ENCODE data around the gene ASXL3.

ASXL3 gene

DNA sequence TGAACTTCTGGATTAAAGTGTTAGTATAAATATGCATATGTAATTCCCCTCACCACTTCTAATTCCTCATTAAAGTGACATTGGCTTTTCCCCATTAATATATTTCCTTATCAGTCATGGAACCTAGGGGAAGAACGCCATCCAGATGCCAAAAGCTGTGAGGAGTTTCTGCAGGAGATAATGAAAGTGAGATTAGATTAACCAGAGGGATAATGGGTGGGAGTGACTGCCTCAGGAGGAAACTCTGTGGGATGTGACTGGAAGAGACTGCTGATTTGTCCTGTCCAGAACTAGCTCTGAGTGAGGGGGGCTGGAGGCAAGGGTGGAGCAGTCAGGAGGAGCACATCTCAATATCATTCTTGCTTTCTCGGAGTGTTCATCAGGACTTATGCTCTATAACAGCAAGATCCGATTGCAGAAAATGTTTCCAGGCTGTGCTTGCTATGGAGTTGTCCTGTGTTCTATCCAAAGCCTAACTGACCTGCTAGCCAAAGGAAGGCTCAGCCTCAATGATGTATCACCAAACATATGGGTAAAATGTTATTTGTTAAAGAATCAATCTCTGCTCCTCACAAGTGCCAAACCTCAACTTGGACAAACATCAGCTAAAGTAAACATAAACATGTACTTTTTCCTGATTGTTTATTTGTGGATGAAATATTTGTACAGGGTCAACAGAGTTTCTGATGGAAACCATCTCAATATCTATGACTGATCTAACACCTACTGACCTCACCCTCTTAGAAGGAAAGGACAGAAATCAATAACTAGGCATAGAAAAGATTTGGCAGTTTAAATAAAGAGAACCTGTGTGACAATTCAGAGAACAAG is 118.5 kb downstream of the ASXL3 start:
- H3K27me3 ChIP-seq (ENCODE audit: control insufficient read depth, insufficient read depth, low read length), result no peaks in the 10 kb centered on the region
- H3K9ac ChIP-seq (ENCODE audit: low read depth, low read length), result no peak overlapping the region
- H3K4me1 ChIP-seq (ENCODE audit: control insufficient read depth, insufficient read depth, low read length), result no peaks in the 10 kb centered on the region
- H3K4me3 ChIP-seq (ENCODE audit: low read depth, low read length), result no peak overlapping the region
- H3K36me3 ChIP-seq (ENCODE audit: control insufficient read depth, insufficient read depth, low read length), result no peaks in the 10 kb centered on the region
- no peaks in the 10 kb centered on the region for H3K9me3 ChIP-seq (ENCODE audit: control insufficient read depth, insufficient read depth, low read length)
- no peak overlapping the region for H3K27ac ChIP-seq (ENCODE audit: low read depth, low read length)

- H3K36me3 ChIP-seq (ENCODE audit: control insufficient read depth, insufficient read depth, low read length), result no peaks in the 10 kb centered on the region
- H3K27me3 ChIP-seq (ENCODE audit: control insufficient read depth, insufficient read depth, low read length), result no peaks in the 10 kb centered on the region
- H3K27ac ChIP-seq (ENCODE audit: low read depth, low read length), result no peak overlapping the region
- H3K4me3 ChIP-seq (ENCODE audit: low read depth, low read length), result no peak overlapping the region
- no peaks in the 10 kb centered on the region for H3K4me1 ChIP-seq (ENCODE audit: control insufficient read depth, insufficient read depth, low read length)
- H3K9me3 ChIP-seq (ENCODE audit: control insufficient read depth, insufficient read depth, low read length), result no peaks in the 10 kb centered on the region
- no peak overlapping the region for H3K9ac ChIP-seq (ENCODE audit: low read depth, low read length)
Observed at GRCh38 chr18:33697498-33697897, 119.5 kb downstream of the ASXL3 start.

GRCh38 chr18:33699372-33699771 is 121.4 kb downstream of the ASXL3 start:
- Histone ChIP-seq H3K9ac (ENCODE audit: low read depth, low read length) (no peak overlapping the region), H3K9me3 (ENCODE audit: control insufficient read depth, insufficient read depth, low read length) (no peaks in the 10 kb centered on the region)

GRCh38 chr18:33700513-33700976 is 122.5 kb downstream of the ASXL3 start:
- Histone ChIP-seq H3K27ac (ENCODE audit: low read depth, low read length) (no peak overlapping the region), H3K4me3 (ENCODE audit: low read depth, low read length) (no peak overlapping the region), H3K4me1 (ENCODE audit: control insufficient read depth, insufficient read depth, low read length) (no peaks in the 10 kb centered on the region), H3K27me3 (ENCODE audit: control insufficient read depth, insufficient read depth, low read length) (no peaks in the 10 kb centered on the region), H3K9me3 (ENCODE audit: control insufficient read depth, insufficient read depth, low read length) (no peaks in the 10 kb centered on the region), H3K36me3 (ENCODE audit: control insufficient read depth, insufficient read depth, low read length) (no peaks in the 10 kb centered on the region), H3K9ac (ENCODE audit: low read depth, low read length) (no peak overlapping the region)

More at GRCh38 chr18:33699372-33699771, 121.4 kb downstream of the ASXL3 start:
- Histone ChIP-seq H3K36me3 (ENCODE audit: control insufficient read depth, insufficient read depth, low read length) (no peaks in the 10 kb centered on the region), H3K27me3 (ENCODE audit: control insufficient read depth, insufficient read depth, low read length) (no peaks in the 10 kb centered on the region), H3K4me1 (ENCODE audit: control insufficient read depth, insufficient read depth, low read length) (no peaks in the 10 kb centered on the region), H3K27ac (ENCODE audit: low read depth, low read length) (no peak overlapping the region), H3K4me3 (ENCODE audit: low read depth, low read length) (no peak overlapping the region)

- Histone ChIP-seq H3K9me3 (ENCODE audit: control insufficient read depth, insufficient read depth, low read length) (no peaks in the 10 kb centered on the region), H3K27ac (ENCODE audit: low read depth, low read length) (no peak overlapping the region), H3K4me1 (ENCODE audit: control insufficient read depth, insufficient read depth, low read length) (no peaks in the 10 kb centered on the region), H3K4me3 (ENCODE audit: low read depth, low read length) (no peak overlapping the region), H3K9ac (ENCODE audit: low read depth, low read length) (no peak overlapping the region), H3K36me3 (ENCODE audit: control insufficient read depth, insufficient read depth, low read length) (no peaks in the 10 kb centered on the region), H3K27me3 (ENCODE audit: control insufficient read depth, insufficient read depth, low read length) (no peaks in the 10 kb centered on the region)
Observed at GRCh38 chr18:33702625-33703024, 124.6 kb downstream of the ASXL3 start.

GRCh38 chr18:33706391-33706790 is 128.4 kb downstream of the ASXL3 start:
- Histone ChIP-seq H3K4me1 (ENCODE audit: control insufficient read depth, insufficient read depth, low read length) (no peaks in the 10 kb centered on the region), H3K36me3 (ENCODE audit: control insufficient read depth, insufficient read depth, low read length) (no peaks in the 10 kb centered on the region), H3K4me3 (ENCODE audit: low read depth, low read length) (no peak overlapping the region), H3K27ac (ENCODE audit: low read depth, low read length) (no peak overlapping the region), H3K9ac (ENCODE audit: low read depth, low read length) (no peak overlapping the region), H3K27me3 (ENCODE audit: control insufficient read depth, insufficient read depth, low read length) (no peaks in the 10 kb centered on the region), H3K9me3 (ENCODE audit: control insufficient read depth, insufficient read depth, low read length) (no peaks in the 10 kb centered on the region)

DNA sequence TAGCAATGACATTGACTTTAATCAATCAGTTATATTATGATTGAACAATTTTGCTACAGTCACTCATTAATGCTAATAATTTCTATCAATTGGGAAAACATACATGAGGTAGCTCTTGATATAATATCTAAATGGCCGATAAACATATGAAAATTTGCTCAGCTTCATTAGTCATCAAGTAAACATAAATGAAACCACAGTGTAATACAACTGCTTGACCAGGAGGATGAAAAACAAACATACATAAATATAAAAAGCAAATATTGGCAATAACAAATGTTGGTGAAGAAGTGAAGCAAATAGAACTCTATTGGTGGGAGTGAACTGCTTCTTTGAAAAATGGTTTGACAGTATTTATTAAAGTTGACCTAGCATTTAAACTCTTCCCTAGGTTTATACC is 130.9 kb downstream of the ASXL3 start:
- H3K27me3 ChIP-seq (ENCODE audit: control insufficient read depth, insufficient read depth, low read length), result no peaks in the 10 kb centered on the region
- no peak overlapping the region for H3K27ac ChIP-seq (ENCODE audit: low read depth, low read length)
- H3K9ac ChIP-seq (ENCODE audit: low read depth, low read length), result no peak overlapping the region
- no peaks in the 10 kb centered on the region for H3K36me3 ChIP-seq (ENCODE audit: control insufficient read depth, insufficient read depth, low read length)
- H3K9me3 ChIP-seq (ENCODE audit: control insufficient read depth, insufficient read depth, low read length), result no peaks in the 10 kb centered on the region
- H3K4me1 ChIP-seq (ENCODE audit: control insufficient read depth, insufficient read depth, low read length), result no peaks in the 10 kb centered on the region
- no peak overlapping the region for H3K4me3 ChIP-seq (ENCODE audit: low read depth, low read length)

DNA sequence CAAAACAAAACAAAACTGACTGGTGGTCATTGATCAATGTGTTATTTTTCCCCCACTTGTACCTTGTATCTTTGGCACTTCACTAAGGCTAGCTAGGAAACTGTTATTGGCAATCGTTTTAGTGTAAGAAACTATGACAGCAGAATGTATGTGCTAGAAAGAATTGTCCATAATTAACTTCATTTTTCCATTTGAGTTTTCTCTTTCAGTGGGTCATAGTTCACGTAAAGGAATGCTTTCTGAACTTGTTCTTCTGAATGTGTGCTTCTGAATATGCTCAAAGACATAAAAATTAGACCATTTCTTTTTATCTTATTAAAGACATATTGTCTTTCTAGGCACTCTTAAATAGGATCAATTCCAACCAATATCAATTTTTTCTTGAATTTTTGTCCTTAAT is 132.2 kb downstream of the ASXL3 start:
- Histone ChIP-seq H3K9ac (ENCODE audit: low read depth, low read length) (no peak overlapping the region), H3K27ac (ENCODE audit: low read depth, low read length) (no peak overlapping the region), H3K4me3 (ENCODE audit: low read depth, low read length) (no peak overlapping the region), H3K9me3 (ENCODE audit: control insufficient read depth, insufficient read depth, low read length) (no peaks in the 10 kb centered on the region), H3K36me3 (ENCODE audit: control insufficient read depth, insufficient read depth, low read length) (no peaks in the 10 kb centered on the region), H3K4me1 (ENCODE audit: control insufficient read depth, insufficient read depth, low read length) (no peaks in the 10 kb centered on the region), H3K27me3 (ENCODE audit: control insufficient read depth, insufficient read depth, low read length) (no peaks in the 10 kb centered on the region)

GRCh38 chr18:33711514-33711913 is 133.5 kb downstream of the ASXL3 start:
- Histone ChIP-seq H3K9ac (ENCODE audit: low read depth, low read length) (no peak overlapping the region), H3K27me3 (ENCODE audit: control insufficient read depth, insufficient read depth, low read length) (no peaks in the 10 kb centered on the region), H3K36me3 (ENCODE audit: control insufficient read depth, insufficient read depth, low read length) (no peaks in the 10 kb centered on the region), H3K4me1 (ENCODE audit: control insufficient read depth, insufficient read depth, low read length) (no peaks in the 10 kb centered on the region), H3K4me3 (ENCODE audit: low read depth, low read length) (no peak overlapping the region), H3K27ac (ENCODE audit: low read depth, low read length) (no peak overlapping the region), H3K9me3 (ENCODE audit: control insufficient read depth, insufficient read depth, low read length) (no peaks in the 10 kb centered on the region)

GRCh38 chr18:33712719-33713118 is 134.7 kb downstream of the ASXL3 start:
- H3K9ac ChIP-seq (ENCODE audit: low read depth, low read length), result no peak overlapping the region
- H3K4me1 ChIP-seq (ENCODE audit: control insufficient read depth, insufficient read depth, low read length), result no peaks in the 10 kb centered on the region
- H3K4me3 ChIP-seq (ENCODE audit: low read depth, low read length), result no peak overlapping the region
- H3K9me3 ChIP-seq (ENCODE audit: control insufficient read depth, insufficient read depth, low read length), result no peaks in the 10 kb centered on the region
- no peaks in the 10 kb centered on the region for H3K36me3 ChIP-seq (ENCODE audit: control insufficient read depth, insufficient read depth, low read length)
- H3K27ac ChIP-seq (ENCODE audit: low read depth, low read length), result no peak overlapping the region
- no peaks in the 10 kb centered on the region for H3K27me3 ChIP-seq (ENCODE audit: control insufficient read depth, insufficient read depth, low read length)

- no peak overlapping the region for H3K9ac ChIP-seq (ENCODE audit: low read depth, low read length)
- no peak overlapping the region for H3K27ac ChIP-seq (ENCODE audit: low read depth, low read length)
- H3K9me3 ChIP-seq (ENCODE audit: control insufficient read depth, insufficient read depth, low read length), result no peaks in the 10 kb centered on the region
- no peaks in the 10 kb centered on the region for H3K4me1 ChIP-seq (ENCODE audit: control insufficient read depth, insufficient read depth, low read length)
- H3K36me3 ChIP-seq (ENCODE audit: control insufficient read depth, insufficient read depth, low read length), result no peaks in the 10 kb centered on the region
- no peaks in the 10 kb centered on the region for H3K27me3 ChIP-seq (ENCODE audit: control insufficient read depth, insufficient read depth, low read length)
- no peak overlapping the region for H3K4me3 ChIP-seq (ENCODE audit: low read depth, low read length)
Observed at GRCh38 chr18:33716061-33716683, 138.2 kb downstream of the ASXL3 start.
